HepG2 (cell line): ENCODE results near the gene DIS3L2. TPM values are rescaled to one million over a fixed set of nuclear protein-coding genes. Genes with fewer than 3 reads are reported as not detected.

Source experiments
- ATAC-seq: fragments of 200-7000 bp; cut with Tn5 transposase; 3 replicates; pipeline ENCODE4 v1.9.1; 2020; ENCODE audit warnings: mild to moderate bottlenecking, moderate library complexity
- BruUV-seq: library from RNA; stranded (reverse); fragments of 400-500 nt; replicated peaks from 2 replicates; lab custom pipeline; 2021; lab: Mats Ljungman, UMichigan
- CTCF ChIA-PET: fragments of 300-600 bp; formaldehyde crosslinking; extraction: SDS; loops from one replicate; lab custom pipeline; 2021; ENCODE audit warnings: low total read pairs, inconsistent platforms, low intra/inter-chr PET ratio; lab: Yijun Ruan, JAX
- POLR2A ChIA-PET: fragments of 350-600 bp; sonication (Branson Sonifier 250); formaldehyde crosslinking; loops from one replicate; lab custom pipeline; 2020; ENCODE audit warnings: antibody characterized with exemption, inconsistent platforms; lab: Yijun Ruan, JAX
- DNase-seq: peaks from one replicate; pipeline ENCODE4 v3.0.0-alpha.2; 2015; ENCODE audit warnings: low spot score
- FAIRE-seq: peaks from 3 replicates; lab custom pipeline; 2011; peaks lifted over from hg19 to GRCh38; lab: Jason Lieb, UNC
- H2AFZ ChIP-seq: one replicate; pipeline ENCODE4 v1.6.1; 2011; ENCODE audit warnings: low read length, inconsistent platforms
- H3K27ac ChIP-seq: fragments of 300-600 bp; 3 replicates; pipeline ENCODE4 v1.8.0; 2011; ENCODE audit warnings: mixed run types, mild to moderate bottlenecking, mixed read lengths, low read length, inconsistent platforms; ENCODE audit not compliant: insufficient read depth; ENCODE audit errors: extremely low read length
- H3K27me3 ChIP-seq, 2 experiments: fragments of 200-600 bp in 1 of 2; 2 replicates in 1 of 2; 3 replicates in 1 of 2; pipeline versions ENCODE4 v1.6.0 to v1.8.0; 2011; ENCODE audit warnings: low read length in 2 of 2, mild to moderate bottlenecking in 2 of 2, moderate library complexity in 2 of 2, inconsistent platforms in 1 of 2; ENCODE audit not compliant: insufficient read depth in 2 of 2, control insufficient read depth in 1 of 2
- H3K36me3 ChIP-seq, 2 experiments: fragments of 200-600 bp in 1 of 2; replicated peaks in 1 of 2; 2 replicates in 1 of 2; 3 replicates in 1 of 2; pipeline versions ENCODE4 v1.5.1 to v1.8.0; 2011; ENCODE audit warnings: low read length in 2 of 2, inconsistent platforms in 1 of 2; ENCODE audit not compliant: insufficient read depth in 2 of 2, control insufficient read depth in 1 of 2
- H3K4me1 ChIP-seq: 2 replicates; pipeline ENCODE4 v1.5.1; 2012; ENCODE audit warnings: low read length, inconsistent platforms; ENCODE audit not compliant: insufficient read depth
- H3K4me2 ChIP-seq: 2 replicates; pipeline ENCODE4 v1.6.0; 2011; ENCODE audit warnings: low read depth, low read length, inconsistent platforms
- H3K4me3 ChIP-seq, 3 experiments: fragments of 200-600 bp in 1 of 3; sonication (generic), shearing (Covaris generic) in 1 of 3; replicated peaks in 1 of 3; 2 replicates each; pipeline ENCODE4 v1.5.1; 2011 to 2016; ENCODE audit warnings: low read length in 3 of 3, inconsistent platforms in 2 of 3, low read depth in 2 of 3, mild to moderate bottlenecking in 2 of 3, control low read depth in 1 of 3, mixed read lengths in 1 of 3; ENCODE audit not compliant: insufficient read depth in 1 of 3
- H3K79me2 ChIP-seq: one replicate; pipeline ENCODE4 v1.6.1; 2011; ENCODE audit warnings: low read length, inconsistent platforms; ENCODE audit not compliant: insufficient read depth
- H3K9ac ChIP-seq: 2 replicates; pipeline ENCODE4 v1.6.0; 2011; ENCODE audit warnings: mild to moderate bottlenecking, low read depth, low read length, inconsistent platforms; ENCODE audit not compliant: insufficient read depth
- H3K9me3 ChIP-seq: 2 replicates; pipeline ENCODE4 v1.5.1; 2012; ENCODE audit warnings: mild to moderate bottlenecking, low read length
- H4K20me1 ChIP-seq: 2 replicates; pipeline ENCODE4 v1.6.0; 2011; ENCODE audit warnings: inconsistent platforms, mild to moderate bottlenecking, low read length, moderate library complexity; ENCODE audit not compliant: insufficient read depth
- AKNA ChIP-seq: sonication (generic); formaldehyde crosslinking; IDR thresholded peaks from 2 replicates; pipeline ENCODE4 v1.4.0; 2020; ENCODE audit warnings: missing genetic modification reagents, borderline replicate concordance
- CSRNP2 ChIP-seq: sonication (generic); formaldehyde crosslinking; conservative IDR thresholded peaks from 2 replicates; pipeline ENCODE4 v1.8.0; 2022; ENCODE audit warnings: low read depth, missing genetic modification reagents
- HNF4A ChIP-seq: sonication (generic); formaldehyde crosslinking; IDR thresholded peaks from 2 replicates; pipeline ENCODE4 v1.4.0; 2020; ENCODE audit warnings: missing genetic modification reagents
- NR2F1 ChIP-seq, 2 experiments: fragments of 450-650 bp in 1 of 2; formaldehyde crosslinking in 1 of 2; IDR thresholded peaks; 2 replicates each; pipeline versions ENCODE4 v1.5.0 to v1.6.1; 2016 to 2020; ENCODE audit warnings: mild to moderate bottlenecking in 1 of 2, missing compliant biosample characterization in 1 of 2, missing genetic modification reagents in 1 of 2, moderate library complexity in 1 of 2
- XRCC5 ChIP-seq: fragments of 200-400 bp; formaldehyde crosslinking; optimal IDR thresholded peaks from 2 replicates; pipeline ENCODE3; 2017; ENCODE audit warnings: mild to moderate bottlenecking, low read length
- ZNF770 ChIP-seq: sonication (generic); formaldehyde crosslinking; IDR thresholded peaks from 2 replicates; pipeline ENCODE4 v1.5.0; 2020; ENCODE audit warnings: mild to moderate bottlenecking, missing genetic modification reagents
- WGBS: methylation state at CpG from one replicate; pipeline ENCODE4 v1.1.6; 2017; ENCODE audit warnings: low lambda C conversion rate; 5-methylcytosine and 5-hydroxymethylcytosine counted together
- in situ Hi-C: cut with HindIII; loops from 2 replicates; pipeline ENCODE4 v1.10.0; 2017; ENCODE audit warnings: low pct_unique_long_range_greater_than_20kb; ENCODE audit not compliant: extremely low pct_ligation_motif_present
- intact Hi-C: fragments of 100-400 bp; cut with micrococcal nuclease; formaldehyde crosslinking; loops from one replicate; pipeline ENCODE4 v1.10.0; 2022; ENCODE audit not compliant: unreplicated experiment
- polyA plus RNA-seq, 8 experiments: library from polyadenylated mRNA; depleted of rRNA in 3 of 8; stranded (reverse) in 7 of 8; unstranded in 1 of 8; fragments of >200 nt; fragmentation: Illumina TruSeq in 4 of 8; extraction: Trizol in 4 of 8; gene quantifications; 2 replicates each; pipeline versions ENCODE4 v1.2.1 to v1.2.3, GENCODE V29; 2011 to 2016; ENCODE audit warnings: low read depth in 4 of 8, missing spikeins in 1 of 8, mixed read lengths in 1 of 8; ENCODE audit not compliant: insufficient read depth in 1 of 8
- total RNA-seq, 5 experiments: library from RNA; depleted of rRNA; stranded (reverse); fragments of >200 nt; fragmentation: Illumina TruSeq; extraction: Trizol; gene quantifications; 2 replicates each; pipeline ENCODE4 v1.2.3, GENCODE V29; 2016; ENCODE audit warnings: low read depth in 1 of 5

Gene DIS3L2
- total and polyA plus RNA-seq, 2 of the 13 experiments (the other 11 are each of a cell fraction or from before 2014, with no cell fraction given): 7.0 to 23.9 TPM

GRCh38 chr2:232124309-232124708 lies 162.8 kb downstream of the DIS3L2 start (continued):
- TF ChIP-seq XRCC5: no peak
- no peak for TF ChIP-seq ZNF770 (CRISPR knock-in tag)
- no peak for TF ChIP-seq AKNA (CRISPR knock-in tag)

GRCh38 chr2:232126301-232127099 lies 165.0 kb downstream of the DIS3L2 start:
- in situ Hi-C loops (no loop called here), intact Hi-C loops (no loop called here)
- Histone ChIP-seq H4K20me1 (no peaks in the 10 kb centered on the region), H3K4me1 (peaks cover 8% of the 10 kb centered on the region; the same call in 1 of the 2 replicates), H3K9ac (no peak overlapping the region), H2AFZ (no peak overlapping the region), H3K27ac (no peak overlapping the region), H3K79me2 (no peaks in the 10 kb centered on the region), H3K9me3 (no peaks in the 10 kb centered on the region), H3K4me2 (no peak overlapping the region), H3K4me3 (no peak overlapping the region), H3K36me3 (peaks cover 2% of the 10 kb centered on the region in 2 experiments; a peak in 3 of 5 replicates), H3K27me3 (no peaks in the 10 kb centered on the region)
- TF ChIP-seq HNF4A: 0 out of 2 replicates have a peak, but pooled peaks have one; percentile 7
- TF ChIP-seq CSRNP2 (CRISPR knock-in tag): no peak
- 0 out of 4 replicates have a peak, but pooled peaks of 1 of the 2 experiments have one; percentile 13 for TF ChIP-seq NR2F1 (CRISPR knock-in tag; IDR thresholded peaks at IDR 0.05)
- ChIA-PET POLR2A (interaction anchor here (2.0 kb wide), 1 partner anchor 10 kb away, joined by 7 read pairs; no protein-coding TSS in a partner anchor), CTCF (no interaction called here)
- FAIRE-seq (no peak), DNase-seq (no peak), ATAC-seq (no peak)
- 89% methylated on average over 5 of the region's 5 CpGs for WGBS
- no TSS peak for BruUV-seq
